Caco-2 (cell line): ENCODE results near the gene NRAS. TPM values are rescaled to one million over a fixed set of nuclear protein-coding genes. Genes with fewer than 3 reads are reported as not detected.

ENCODE experiments used
- BruUV-seq: library from RNA; stranded (reverse); fragments of 400-500 nt; replicated peaks from 2 replicates; lab custom pipeline; 2021; lab: Mats Ljungman, UMichigan
- CTCF ChIA-PET: fragments of 300-600 bp; sonication (Branson Sonifier 250); formaldehyde crosslinking; loops from one replicate; lab custom pipeline; 2022; ENCODE audit warnings: antibody characterized with exemption; lab: Charles Lee
- POLR2A ChIA-PET: fragments of 300-600 bp; sonication (Branson Sonifier 250); formaldehyde crosslinking; loops from one replicate; lab custom pipeline; 2022; ENCODE audit warnings: antibody characterized with exemption; lab: Charles Lee
- DNase-seq, 2 experiments: peaks; one replicate each; pipeline versions ENCODE4 v3.0.0 to v3.0.0-alpha.2; 2020 to 2022
- H3K27me3 ChIP-seq: replicated peaks from 2 replicates; pipeline ENCODE4 v1.6.0; 2011; ENCODE audit warnings: low read length; ENCODE audit not compliant: control insufficient read depth, insufficient read depth
- H3K36me3 ChIP-seq: 2 replicates; pipeline ENCODE4 v1.5.1; 2011; ENCODE audit warnings: low read length; ENCODE audit not compliant: control insufficient read depth, insufficient read depth
- H3K4me1 ChIP-seq: fragments of 250-450 bp; sonication (Bioruptor Pico); 2 replicates; pipeline ENCODE4 v1.5.1; 2020; ENCODE audit warnings: mild to moderate bottlenecking
- H3K4me3 ChIP-seq: 2 replicates; pipeline ENCODE4 v1.5.1; 2011; ENCODE audit warnings: low read depth, mild to moderate bottlenecking, control low read depth, low read length
- H3K9me3 ChIP-seq: fragments of 250-450 bp; sonication (Bioruptor Pico); 2 replicates; pipeline ENCODE4 v1.5.1; 2020; ENCODE audit warnings: mild to moderate bottlenecking, moderate library complexity
- H3K27ac Mint-ChIP-seq: one replicate; pipeline ENCODE4 v1.8.0; 2022; ENCODE audit warnings: mixed read lengths; ENCODE audit not compliant: unreplicated experiment
- H3K27me3 Mint-ChIP-seq: one replicate; pipeline ENCODE4 v1.8.0; 2022; ENCODE audit warnings: mixed read lengths; ENCODE audit not compliant: insufficient read depth, unreplicated experiment
- H3K36me3 Mint-ChIP-seq: one replicate; pipeline ENCODE4 v1.8.0; 2022; ENCODE audit warnings: mild to moderate bottlenecking, mixed read lengths; ENCODE audit not compliant: insufficient read depth, unreplicated experiment
- H3K4me1 Mint-ChIP-seq: one replicate; pipeline ENCODE4 v1.8.0; 2022; ENCODE audit warnings: low read depth, mixed read lengths; ENCODE audit not compliant: unreplicated experiment
- H3K4me3 Mint-ChIP-seq: one replicate; pipeline ENCODE4 v1.8.0; 2022; ENCODE audit warnings: mild to moderate bottlenecking, moderate library complexity, mixed read lengths; ENCODE audit not compliant: unreplicated experiment
- H3K9me3 Mint-ChIP-seq: one replicate; pipeline ENCODE4 v1.8.0; 2022; ENCODE audit warnings: mixed read lengths; ENCODE audit not compliant: unreplicated experiment
- CTCF ChIP-seq, 2 experiments: fragments of 200-600 bp in 1 of 2; IDR thresholded peaks; 1 replicate in 1 of 2; 2 replicates in 1 of 2; pipeline versions ENCODE4 v1.5.1 to v1.8.0; 2011 to 2022; ENCODE audit warnings: antibody characterized with exemption in 1 of 2, control low read depth in 1 of 2, inconsistent platforms in 1 of 2, low read depth in 1 of 2, low read length in 1 of 2, mild to moderate bottlenecking in 1 of 2, moderate library complexity in 1 of 2; ENCODE audit not compliant: insufficient read depth in 1 of 2, severe bottlenecking in 1 of 2, unreplicated experiment in 1 of 2
- intact Hi-C: fragments of 100-400 bp; cut with micrococcal nuclease; formaldehyde crosslinking; loops from one replicate; pipeline ENCODE4 v1.10.0; 2022; ENCODE audit not compliant: unreplicated experiment
- total RNA-seq: library from RNA; stranded (reverse); gene quantifications from 2 replicates; pipeline ENCODE4 v1.2.3, GENCODE V29; 2022

The NRAS gene
- total RNA-seq, 1 experiment from 2014 or later = 39.9 TPM

DNA sequence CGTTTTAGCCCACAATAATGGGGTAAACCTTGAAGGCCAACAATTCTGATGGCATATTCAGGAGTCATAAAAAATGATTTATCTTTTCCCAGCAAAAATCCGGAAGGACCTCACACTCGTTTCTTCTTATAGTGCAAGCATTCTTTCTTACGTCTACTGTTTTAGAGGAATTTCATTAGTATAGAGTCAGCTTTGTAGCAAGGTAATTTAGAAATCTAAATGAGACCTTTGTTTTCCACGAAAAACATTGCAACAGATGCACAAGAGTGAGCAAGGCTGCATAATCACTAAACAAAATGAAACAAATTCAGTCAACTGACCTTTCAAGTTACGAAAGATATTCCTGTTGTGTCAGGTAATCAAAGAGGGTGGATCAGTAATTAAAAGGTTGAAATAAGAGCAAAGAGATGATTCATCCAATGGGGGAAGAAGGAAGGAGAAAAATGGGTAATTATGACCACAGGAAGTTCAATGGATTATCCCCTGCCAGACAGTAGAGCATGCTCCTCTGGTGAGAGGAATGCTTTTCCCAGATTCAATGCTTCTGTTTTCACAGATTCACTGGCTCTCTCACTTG is 41.8 kb upstream of the NRAS start:
- peaks cover 19% of the 10 kb centered on the region for H3K4me1 ChIP-seq
- Mint-ChIP-seq H3K9me3 (no peaks in the 10 kb centered on the region), H3K27me3 (no peaks in the 10 kb centered on the region), H3K27ac (peak overlapping the region; percentile 100), H3K36me3 (peaks cover 30% of the 10 kb centered on the region), H3K4me1 (no peaks in the 10 kb centered on the region), H3K4me3 (peak overlapping the region; percentile 94)
- H3K36me3 ChIP-seq = no peaks in the 10 kb centered on the region; the same call in 1 of the 2 replicates
- no peaks in the 10 kb centered on the region for H3K9me3 ChIP-seq
- no peak for TF ChIP-seq CTCF (IDR thresholded peaks at IDR 0.05; ENCODE audit: insufficient read depth in 1 of 2, low read depth in 1 of 2, low read length in 1 of 2, severe bottlenecking in 1 of 2, unreplicated experiment in 1 of 2)
- ChIA-PET POLR2A (interaction anchor here (0.5 to 1.0 kb wide), 2 partner anchors 22 to 110 kb away, joined by 3 to 4 read pairs; partner anchors contain the start of gene SIKE1), CTCF (no interaction called here)
- H3K27me3 ChIP-seq = no peaks in the 10 kb centered on the region
- intact Hi-C loops = no loop called here
- BruUV-seq = TSS peak; percentile 41
- DNase-seq = no peak
- H3K4me3 ChIP-seq = peak overlapping the region; percentile 15

DNA sequence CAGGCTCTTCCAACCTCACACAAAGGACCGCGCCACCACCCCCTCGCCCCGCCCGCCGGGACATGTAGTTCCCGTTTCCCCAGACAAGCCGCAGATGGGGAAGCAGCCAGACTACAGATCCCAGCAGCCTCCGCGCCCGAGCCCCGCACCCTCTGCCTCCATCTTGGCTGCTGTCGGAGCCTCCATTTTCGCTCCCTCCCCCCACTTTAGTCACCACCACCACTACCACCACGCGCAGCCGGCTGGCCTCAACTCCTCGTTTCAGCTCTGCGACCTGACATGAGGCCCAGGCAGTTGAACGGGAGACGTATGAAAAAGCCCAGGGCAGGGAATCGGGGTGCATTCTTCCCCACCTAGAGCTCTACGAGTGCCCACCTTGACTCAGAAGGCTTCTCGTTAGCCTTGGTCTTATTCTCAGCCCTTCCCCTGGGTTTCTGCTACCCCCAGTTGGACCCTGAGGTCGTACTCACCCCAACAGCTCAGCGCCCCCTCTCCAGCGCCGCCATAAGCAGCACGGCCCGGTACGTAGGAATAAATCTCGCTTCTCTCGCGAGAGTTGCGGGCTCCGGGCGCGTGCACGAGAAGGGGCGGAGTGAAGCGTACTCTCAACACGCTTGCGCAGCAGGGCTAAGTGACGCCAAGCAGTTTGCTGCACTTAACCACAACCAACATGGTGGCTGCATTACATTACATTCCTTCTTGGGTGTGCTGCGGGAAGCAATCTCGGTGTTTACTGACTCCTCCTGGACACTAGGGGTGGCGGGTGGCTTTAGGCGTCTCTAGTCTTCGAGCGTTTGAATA is 41.1 kb upstream of the NRAS start, which contains the start of gene CSDE1:
Gene CSDE1, minus strand, starts transcription at position 530 of the 801 bp plus-strand sequence. CDS start 18,094 bp downstream, outside the sequence.
- Mint-ChIP-seq H3K4me1 (no peaks in the 10 kb centered on the region), H3K27ac (peak within 1 kb of the TSS; percentile 100), H3K27me3 (no peaks in the 10 kb centered on the region), H3K36me3 (peaks cover 31% of the 10 kb centered on the region), H3K4me3 (peak within 1 kb of the TSS; percentile 94), H3K9me3 (no peaks in the 10 kb centered on the region)
- POLR2A ChIA-PET = interaction anchor here (0.5 to 1.0 kb wide), 2 partner anchors 23 to 111 kb away, joined by 3 to 4 read pairs; partner anchors contain the start of gene SIKE1
- H3K9me3 ChIP-seq = no peaks in the 10 kb centered on the region
- DNase-seq = peak; percentile 92 to 95
- TF ChIP-seq CTCF (IDR thresholded peaks at IDR 0.05; ENCODE audit: insufficient read depth in 1 of 2, low read depth in 1 of 2, low read length in 1 of 2, severe bottlenecking in 1 of 2, unreplicated experiment in 1 of 2) = peak in 1 of 2 experiments; percentile 55
- TSS peak; percentile 34 for BruUV-seq
- H3K27me3 ChIP-seq = no peaks in the 10 kb centered on the region
- no peaks in the 10 kb centered on the region; the same call in 1 of the 2 replicates for H3K36me3 ChIP-seq
- H3K4me1 ChIP-seq = peaks cover 19% of the 10 kb centered on the region
- H3K4me3 ChIP-seq = peak within 1 kb of the TSS; percentile 87
- intact Hi-C loops = loop anchor here (1.0 kb wide), 1 partner anchor 23 kb away; the partner anchor contains the start of gene SIKE1
- CTCF ChIA-PET = interaction anchor here (0.8 kb wide), 1 partner anchor 21 kb away, joined by 3 read pairs; no protein-coding TSS in a partner anchor

GRCh38 chr1:114756949-114757454 is 40.4 kb upstream of the NRAS start:
- peak overlapping the region; percentile 100 for H3K27ac Mint-ChIP-seq
- Histone ChIP-seq H3K4me1 (peaks cover 19% of the 10 kb centered on the region), H3K36me3 (no peaks in the 10 kb centered on the region; the same call in 1 of the 2 replicates), H3K4me3 (peak overlapping the region; percentile 87), H3K9me3 (no peaks in the 10 kb centered on the region), H3K27me3 (no peaks in the 10 kb centered on the region)
- H3K9me3 Mint-ChIP-seq = no peaks in the 10 kb centered on the region
- H3K4me1 Mint-ChIP-seq = peaks cover 5% of the 10 kb centered on the region
- intact Hi-C loops = loop anchor here (1.0 kb wide), 1 partner anchor 23 kb away; the partner anchor contains the start of gene SIKE1
- H3K36me3 Mint-ChIP-seq = peaks cover 36% of the 10 kb centered on the region
- BruUV-seq = no TSS peak
- no peaks in the 10 kb centered on the region for H3K27me3 Mint-ChIP-seq
- DNase-seq = peak in 1 of 2 experiments; percentile 19
- ChIA-PET CTCF (interaction anchor here (0.8 kb wide), 1 partner anchor 21 kb away, joined by 3 read pairs; no protein-coding TSS in a partner anchor), POLR2A (interaction anchor here (1.0 kb wide), 1 partner anchor 23 kb away, joined by 4 read pairs; the partner anchor contains the start of gene SIKE1)
- TF ChIP-seq CTCF (IDR thresholded peaks at IDR 0.05; ENCODE audit: insufficient read depth in 1 of 2, low read depth in 1 of 2, low read length in 1 of 2, severe bottlenecking in 1 of 2, unreplicated experiment in 1 of 2) = no peak
- H3K4me3 Mint-ChIP-seq = peak overlapping the region; percentile 94
